ENCODE measurements around the gene ETV6.

The ETV6 gene

DNA sequence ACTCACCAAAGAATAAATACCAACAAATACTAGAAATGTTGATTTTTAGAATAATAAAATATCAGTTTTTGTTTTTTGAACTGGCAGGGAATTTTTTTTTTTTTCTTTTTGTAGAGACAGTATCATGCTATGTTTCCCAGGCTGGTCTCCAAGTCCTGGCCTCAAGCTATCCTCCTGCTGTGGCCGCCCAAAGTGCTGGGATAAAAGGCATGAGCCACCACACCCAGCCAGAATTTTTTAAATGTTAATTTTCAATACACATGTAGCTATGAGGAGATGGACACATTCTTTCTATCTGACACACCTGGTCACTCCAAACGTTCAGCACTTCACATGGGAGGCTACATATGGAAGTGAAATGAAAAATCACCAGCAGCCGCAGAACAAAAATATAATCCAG, 126.8 kb downstream of the ETV6 start:
- no peak for DNase-seq (ENCODE audit: low read depth)

DNA sequence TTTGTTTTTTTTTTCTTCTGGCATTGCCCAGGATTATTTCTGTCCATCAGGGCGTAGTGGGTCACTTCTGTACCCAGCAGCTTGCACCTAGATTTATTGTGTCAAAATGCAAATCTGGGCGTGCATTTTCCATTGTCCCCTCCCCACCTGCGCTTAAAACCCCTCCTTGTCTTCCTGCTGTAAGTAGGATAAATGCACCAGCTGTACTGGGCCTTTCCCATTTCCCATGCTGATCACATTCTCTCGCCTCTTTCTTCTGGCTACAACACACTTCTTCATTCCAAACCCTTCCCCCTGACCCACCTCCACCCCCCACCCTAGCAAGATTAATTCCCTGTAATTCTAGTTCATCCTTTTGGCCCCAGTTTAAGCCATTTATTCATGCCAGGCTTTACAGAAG, 128.0 kb downstream of the ETV6 start:
- DNase-seq (ENCODE audit: low read depth): no peak

DNA sequence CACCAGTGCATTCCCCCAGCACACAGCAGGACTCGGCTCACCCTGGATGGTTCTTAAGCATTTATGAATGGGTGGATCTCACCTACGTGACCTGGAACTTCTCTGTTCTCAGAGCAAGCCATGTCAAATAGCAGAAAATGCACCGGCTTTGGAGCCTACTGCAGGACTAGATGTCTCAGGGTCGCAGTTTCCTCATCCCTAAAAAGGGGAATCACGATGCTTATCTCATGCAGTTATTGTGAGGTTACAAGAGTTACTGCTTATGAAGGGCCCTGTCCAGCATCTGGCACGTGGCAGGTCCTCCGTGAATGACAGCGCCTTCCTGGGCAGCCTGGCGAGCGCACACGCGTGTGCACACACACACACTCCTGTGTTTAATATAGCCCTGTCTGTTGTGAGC, 128.5 kb downstream of the ETV6 start:
- no peak for DNase-seq (ENCODE audit: low read depth)

DNA sequence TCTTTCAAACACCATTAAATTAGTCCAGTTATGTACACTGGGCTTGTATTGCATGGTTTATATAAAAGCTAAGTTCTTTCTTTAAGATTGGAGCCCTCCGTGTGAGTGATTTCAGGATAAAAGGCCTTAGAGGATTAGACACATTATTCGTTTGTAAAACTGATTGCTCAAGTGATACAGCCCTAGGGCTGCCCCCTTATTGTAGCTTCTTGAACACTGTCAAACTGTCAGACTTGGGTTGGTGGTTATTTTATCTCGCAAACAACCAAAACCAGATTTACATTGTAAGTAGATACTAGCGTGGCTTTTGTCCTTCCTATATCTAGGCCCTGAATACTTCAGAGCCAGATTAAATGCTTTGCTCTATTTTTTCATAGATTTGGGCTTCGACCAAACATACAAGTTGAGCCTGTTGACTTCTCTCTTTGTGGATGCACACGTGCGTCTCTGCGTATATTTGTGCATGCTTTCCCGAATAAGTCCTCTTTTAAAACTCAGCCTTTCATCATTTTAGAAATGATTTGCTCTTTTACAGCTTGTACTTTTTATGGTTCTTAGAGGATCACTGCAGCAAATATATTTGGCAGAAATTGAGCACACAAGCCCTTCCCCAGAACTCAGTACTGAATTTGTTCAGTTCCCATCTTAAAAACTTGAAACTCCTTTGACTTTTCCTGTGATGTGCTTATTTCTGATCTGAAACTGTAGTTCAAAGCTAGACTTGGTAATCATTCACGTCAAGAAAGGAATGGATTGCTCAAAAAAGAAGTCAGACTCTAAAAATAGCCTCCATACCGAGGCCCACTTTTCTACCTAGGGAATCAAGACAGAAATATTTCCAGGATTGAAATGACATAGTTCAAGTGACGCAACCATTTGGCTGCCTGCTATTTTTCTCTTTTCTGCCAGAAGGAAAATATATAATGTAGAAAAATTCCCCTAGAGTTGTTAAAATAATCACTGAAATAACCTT, 129.5 kb downstream of the ETV6 start:
- peak; percentile 20 for DNase-seq (ENCODE audit: low read depth)

DNA sequence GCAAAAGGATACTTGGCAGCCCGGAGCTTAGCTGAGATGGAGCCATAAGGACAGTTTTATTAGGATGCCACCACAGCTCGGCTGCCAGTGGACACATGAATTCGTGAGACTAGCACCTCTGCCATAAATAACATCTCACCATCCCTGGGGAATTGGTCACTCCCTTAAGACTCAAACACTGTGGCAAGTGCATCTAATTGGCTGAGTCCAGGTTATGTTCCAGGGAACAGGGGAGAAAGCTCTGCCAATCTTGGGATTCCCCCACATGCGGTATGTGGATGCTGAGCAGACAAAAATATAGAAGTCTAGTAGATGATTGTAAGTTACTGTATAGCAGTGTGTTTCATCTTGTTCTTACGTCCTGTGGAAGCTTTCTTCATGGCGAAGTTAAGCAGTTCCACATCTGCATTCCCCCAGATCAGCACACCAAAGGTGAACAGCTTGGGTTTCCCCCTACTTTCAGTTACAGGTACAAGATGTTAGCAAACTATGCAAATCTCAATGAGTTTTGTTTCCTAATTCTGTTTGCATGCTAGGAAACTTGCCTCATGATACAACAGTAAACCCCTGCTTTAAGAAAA, 131.1 kb downstream of the ETV6 start:
- no peak for DNase-seq (ENCODE audit: low read depth)

DNA sequence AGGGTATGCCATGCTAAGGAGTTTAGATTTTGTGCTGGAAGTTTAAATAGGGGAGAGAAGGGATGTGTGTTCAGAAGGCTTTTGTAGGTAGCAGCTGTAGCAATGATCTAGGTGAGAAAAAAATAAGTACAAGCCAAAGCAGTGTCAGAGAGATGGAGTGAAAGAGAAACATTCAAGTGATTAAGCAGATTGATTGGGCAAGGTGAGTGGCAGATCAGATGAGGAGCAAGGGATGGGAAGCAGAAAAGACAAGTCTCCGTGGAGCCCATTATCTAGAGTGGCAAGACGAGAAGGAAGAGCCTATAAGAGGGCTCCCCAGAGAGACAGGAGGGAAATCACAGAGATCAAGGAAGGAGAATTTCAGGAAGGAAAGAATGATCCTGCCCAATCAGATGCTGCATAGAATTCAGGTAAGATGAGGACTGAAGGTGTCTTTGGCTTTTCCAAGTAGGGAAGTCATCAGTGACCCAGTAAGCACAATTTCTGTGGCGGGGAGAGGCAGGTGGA, 133.5 kb downstream of the ETV6 start:
- no peak for DNase-seq (ENCODE audit: low read depth)

DNA sequence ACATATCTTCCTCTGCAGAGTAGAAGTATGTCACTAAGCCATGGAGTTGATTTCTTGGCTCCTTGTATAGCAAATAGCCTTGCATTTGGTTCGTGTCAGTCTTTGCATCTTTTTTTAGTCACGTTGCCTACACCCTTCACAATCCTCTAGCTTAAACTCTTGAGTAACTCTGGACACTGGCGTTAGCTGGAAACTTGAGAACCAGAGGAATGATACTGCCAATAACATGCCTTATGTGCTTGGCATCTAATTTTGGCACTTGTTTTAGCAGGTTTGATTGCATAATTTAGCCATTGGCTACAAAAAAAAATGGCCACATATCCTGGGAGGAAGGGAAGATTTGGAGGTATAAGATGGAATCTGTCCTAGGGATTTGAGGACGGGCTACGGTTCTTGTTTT, 136.2 kb downstream of the ETV6 start:
- DNase-seq (ENCODE audit: low read depth): peak; percentile 84

DNA sequence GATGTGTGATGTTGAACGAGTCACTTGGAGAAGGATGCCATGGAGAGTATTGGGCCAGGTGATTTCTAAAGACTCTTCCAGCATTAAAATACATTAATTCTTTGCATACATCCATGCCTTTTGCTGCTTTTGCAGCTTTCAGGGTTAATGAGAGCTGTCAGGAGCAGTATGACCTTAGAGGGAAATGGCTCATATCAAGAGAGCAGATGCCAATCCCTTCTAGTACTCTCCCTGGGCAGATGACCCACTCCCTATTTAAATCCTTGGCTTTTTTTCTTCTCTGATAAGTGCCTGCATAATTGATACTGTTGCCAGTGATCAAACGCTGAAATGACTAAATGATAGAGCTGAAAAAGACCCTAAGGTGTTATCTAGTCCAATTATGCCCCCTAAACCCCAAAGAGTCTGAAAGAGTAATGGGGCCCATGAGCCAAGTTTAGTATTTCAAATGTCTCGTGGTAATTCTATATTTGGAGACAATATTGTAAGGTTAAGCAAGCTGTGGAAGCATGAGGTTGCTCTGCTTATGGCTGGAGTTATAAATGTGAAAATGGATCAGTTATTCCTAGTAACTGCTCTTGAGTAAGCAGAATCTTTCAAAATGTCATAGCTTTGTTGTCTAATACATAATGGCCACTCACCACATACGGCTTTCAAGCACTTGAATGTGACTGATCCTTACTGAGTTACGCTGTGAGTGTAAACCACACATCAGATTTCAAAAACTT, 137.3 kb downstream of the ETV6 start:
- no peak for DNase-seq (ENCODE audit: low read depth)

DNA sequence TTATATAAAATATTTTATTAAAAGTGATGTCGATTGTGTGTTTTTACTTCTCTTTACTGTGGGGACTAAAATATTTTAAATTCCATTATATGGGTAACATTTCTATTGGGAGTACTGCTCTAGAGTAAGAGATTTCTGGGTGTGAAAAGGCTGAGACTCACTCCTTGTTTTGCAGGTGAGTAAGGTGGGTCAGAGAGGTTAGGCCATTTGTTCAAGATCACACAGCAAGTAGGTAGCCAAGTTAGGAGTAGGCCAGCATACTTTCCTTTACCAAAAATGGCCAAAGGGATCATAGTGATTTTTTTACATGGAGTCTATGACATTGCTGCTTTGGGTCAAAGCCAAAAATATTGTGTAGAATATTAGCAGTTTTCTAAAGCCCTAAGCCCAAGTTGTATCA, 138.0 kb downstream of the ETV6 start:
- no peak for DNase-seq (ENCODE audit: low read depth)

DNA sequence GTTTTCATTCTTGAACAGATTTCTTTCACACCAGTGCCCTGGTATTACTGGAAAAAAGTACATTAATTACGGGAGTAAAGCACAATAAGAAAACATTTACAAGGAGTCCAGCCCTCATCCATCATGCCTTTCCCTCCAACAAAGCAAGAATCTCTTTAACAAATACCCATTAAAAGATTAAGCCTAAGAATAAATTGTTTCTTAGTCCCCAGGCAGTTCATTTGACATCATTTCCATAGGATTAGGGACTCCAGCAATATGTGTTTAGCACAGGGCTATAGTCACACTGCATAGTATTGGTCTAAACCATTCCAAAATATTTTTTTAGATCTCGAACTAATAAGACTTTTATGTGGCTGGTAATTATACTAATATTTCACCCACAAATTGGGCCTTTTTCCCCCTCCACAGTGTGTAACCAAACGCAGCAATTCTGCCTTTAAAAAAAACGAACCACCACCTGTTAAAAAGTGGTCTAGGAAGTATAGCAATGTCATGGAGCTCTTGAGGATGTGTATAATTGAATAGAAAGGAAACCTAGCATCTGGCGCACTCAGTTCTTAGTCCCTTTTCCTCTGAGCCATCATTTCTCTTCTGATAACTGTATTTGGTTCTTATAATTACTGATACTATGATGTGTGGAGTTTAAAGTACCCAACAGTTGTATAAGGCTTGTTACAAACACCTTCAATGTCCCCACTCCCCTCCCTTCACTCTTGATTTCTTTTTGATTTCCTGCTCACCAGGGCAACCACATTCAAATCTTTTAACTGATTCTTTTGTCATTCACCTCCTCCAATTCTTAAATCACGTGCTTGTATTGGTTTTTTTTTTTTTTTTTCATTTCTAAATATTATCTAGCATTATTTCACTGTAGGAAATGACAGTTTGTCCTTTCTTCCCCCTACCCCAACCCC, 138.7 kb downstream of the ETV6 start:
- no peak for DNase-seq (ENCODE audit: low read depth)

DNA sequence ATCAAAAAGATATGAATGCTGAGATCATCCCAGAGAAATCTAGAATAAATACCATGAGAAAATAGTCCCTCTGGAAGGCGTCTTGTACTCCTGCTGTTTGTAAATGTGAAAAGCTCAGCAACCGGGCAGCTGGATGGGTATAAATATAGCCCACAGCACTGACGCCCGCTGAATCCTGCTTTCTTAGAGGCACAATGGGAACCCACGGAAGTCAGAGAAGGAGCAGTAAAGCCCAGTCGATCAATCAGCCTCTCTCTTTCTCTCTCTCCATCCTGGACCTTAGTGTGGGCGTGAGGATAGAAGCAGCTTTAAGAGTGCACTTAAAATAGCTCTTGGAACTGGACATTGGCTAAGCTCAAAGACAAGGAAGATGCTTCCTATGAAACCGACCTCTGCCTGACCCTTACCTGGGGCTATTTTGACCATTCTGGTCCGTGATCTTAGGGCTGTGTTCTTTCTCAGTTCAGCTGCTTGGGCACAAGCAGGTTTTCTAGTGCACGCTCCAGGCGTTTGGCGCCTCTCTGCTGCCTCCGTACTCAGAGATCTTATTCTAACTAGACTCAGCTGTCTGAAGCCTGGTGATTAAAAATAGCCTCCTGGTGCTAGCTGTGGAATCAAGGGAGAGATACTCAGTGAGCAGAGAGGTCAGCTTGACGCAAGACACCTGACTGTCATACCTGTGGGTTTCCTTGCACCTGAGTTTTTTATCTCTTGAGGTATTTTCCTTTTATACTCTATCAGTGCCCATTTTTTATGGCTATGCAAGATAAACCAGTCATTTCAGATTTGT, 144.6 kb downstream of the ETV6 start:
- DNase-seq (ENCODE audit: low read depth): no peak

DNA sequence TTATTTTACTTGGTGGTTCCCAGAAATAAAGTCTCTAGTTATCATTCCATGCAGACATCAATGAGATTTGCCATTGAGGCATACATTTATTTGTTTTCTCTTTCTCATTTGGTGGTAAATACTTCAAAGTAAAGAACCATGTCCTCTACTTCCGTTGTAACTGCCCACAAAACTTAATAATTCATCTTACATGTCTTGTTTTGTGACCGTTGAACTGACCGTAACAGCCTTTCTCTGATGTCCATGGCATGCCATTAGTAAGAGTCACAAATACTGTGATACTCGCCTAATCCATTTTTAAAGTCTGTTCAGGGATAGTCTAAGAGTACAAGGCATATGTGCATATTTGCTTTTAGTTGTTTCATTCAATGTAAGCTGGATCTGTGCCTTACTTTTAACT, 145.3 kb downstream of the ETV6 start:
- no peak for DNase-seq (ENCODE audit: low read depth)

DNA sequence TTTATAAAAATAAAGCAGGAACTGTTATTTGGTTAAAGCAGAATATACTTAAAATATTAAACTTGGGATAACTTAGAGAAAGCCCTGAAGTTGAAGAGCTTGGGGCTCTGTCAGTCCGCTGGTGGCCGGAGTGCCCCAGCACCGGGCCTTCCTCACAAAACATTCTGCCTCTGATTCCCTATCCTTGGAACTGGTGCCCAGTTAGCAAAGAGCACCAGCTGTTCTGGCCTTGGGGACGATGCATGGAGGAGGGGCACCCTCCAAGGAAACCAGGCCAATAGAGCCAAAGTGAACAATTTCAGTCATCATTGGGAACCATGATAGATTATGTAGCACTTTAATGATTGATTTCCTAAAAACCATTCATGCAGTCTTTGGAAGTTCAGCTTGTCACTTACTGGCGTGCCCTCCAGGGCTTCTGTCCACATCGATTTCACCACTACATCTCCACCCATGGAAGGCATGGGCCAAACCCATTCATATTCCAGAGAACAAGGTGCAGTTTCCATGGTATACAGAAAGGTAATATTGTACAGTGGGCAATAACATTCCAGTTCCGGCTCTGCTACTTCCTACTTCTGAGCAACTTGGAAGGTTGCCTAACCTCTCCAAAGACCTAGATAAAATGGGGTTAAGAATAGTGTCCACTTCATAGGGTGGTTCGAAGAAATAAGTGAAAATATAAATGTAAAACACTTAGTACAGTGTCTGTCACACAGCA, 145.9 kb downstream of the ETV6 start:
- no peak for DNase-seq (ENCODE audit: low read depth)

DNA sequence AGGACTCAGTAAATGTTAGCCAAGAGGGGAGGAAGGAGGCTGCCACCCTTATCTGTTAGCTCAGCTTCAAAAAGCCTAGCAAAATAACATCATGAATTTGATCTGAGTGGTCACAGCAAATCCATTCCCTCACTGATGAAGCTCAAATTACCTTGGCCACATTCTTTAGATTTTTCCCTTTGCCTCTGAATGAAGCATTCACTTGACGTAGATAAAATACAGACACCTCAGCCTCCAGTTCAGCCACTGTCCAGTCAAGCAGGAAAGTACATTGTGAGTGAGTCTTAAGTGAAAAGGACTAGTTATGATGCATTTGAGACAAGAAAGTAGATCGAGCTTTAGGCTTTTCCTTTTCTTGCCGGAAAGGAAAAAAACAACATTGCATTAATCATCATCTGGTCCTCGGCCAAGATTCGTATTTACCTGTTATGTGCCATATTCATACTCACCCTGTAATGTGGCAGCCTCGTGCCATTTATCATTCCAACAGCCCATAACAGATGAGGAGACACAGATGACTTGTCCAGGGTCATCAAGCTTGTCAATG, 146.5 kb downstream of the ETV6 start:
- no peak for DNase-seq (ENCODE audit: low read depth)

DNA sequence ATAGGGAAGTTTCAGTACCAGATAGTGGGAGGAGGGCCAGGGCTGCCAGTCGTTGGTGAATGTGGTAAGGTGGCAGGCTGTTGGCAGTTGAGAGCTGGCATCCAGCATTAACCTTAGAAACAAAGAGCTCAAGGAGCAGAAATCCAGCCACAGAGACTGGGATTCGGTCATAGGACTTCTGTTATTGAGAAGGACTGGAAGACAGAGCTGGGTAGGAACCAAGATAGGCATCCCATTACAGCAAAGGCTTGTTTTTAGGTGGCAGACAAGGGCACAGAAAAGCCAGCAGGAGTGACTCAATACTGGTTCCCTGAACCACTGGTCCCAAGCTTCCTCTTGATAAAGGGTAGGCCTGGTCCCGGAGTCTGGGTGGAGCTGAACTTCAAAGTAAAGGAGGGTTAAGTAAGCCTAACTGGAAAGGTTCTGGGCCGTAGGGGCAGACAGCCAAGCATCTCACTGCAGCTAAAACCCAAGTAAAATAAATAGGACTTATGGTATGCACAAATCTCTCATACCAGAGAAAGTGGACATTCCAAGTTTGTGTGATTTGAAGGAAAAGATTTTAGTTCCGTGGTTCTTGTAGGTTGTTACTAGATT, 147.9 kb downstream of the ETV6 start:
- DNase-seq (ENCODE audit: low read depth): peak; percentile 52

DNA sequence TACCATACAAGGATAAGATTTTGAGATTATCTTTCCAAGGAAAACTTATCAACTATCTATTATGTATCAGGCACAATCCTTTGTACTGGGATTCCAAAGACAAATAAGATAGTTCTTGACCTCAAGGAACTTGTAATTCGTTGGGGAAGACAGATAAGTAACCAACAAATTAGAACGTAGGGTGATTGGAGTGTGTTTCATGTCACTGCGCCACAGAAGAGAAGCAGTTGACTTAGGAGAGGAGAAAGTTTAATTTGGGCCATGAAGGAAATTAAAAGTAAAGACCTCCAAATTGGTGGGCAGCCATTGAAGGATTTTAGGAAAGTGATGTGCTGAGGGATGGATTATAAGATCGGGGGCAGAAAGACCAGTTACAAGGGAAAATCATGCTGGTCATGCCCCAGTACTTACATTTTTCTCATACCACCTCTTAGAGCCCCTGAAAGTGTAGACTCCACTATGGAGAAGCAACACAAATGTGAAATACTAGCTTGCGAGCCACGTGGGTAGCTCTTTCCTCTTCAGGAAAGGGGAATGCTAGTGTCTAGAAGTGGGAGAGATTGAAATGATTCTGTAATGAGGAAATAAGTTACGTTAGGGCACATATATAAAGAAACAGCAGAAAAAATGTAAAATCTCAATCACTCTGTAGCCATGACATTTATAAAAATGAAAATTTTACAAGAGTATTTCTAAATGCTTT, 148.7 kb downstream of the ETV6 start:
- no peak for DNase-seq (ENCODE audit: low read depth)

DNA sequence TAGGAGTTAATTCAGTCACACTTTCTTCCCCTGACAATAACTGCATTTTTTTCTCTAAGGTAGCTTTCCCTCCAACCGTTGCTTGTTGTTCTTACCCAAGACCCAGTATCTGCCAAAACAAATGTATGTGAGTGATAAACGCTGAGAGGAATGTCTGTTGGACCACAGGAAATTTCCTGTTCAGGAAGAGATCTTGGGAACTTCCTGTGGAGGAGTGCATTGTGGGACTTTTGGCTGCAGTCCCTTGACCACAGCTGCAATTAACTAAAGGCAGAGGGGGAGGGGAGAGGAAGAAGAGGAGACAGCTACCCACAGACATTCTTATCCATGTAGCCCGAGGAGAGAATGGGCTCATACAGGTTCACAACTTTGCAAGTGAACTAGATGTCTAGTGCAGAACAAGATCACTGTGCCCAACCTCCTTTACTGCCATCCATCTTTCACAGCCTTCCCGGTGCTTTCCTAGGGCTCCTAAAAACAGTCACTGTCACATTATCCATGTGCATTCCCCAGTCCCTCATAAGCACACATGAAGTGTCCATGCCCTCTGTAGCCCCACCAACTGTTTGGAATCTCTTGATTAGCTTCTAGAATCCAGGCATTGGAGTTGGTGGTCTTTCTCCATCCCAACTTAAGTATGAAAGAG, 149.5 kb downstream of the ETV6 start:
- peak; percentile 26 for DNase-seq (ENCODE audit: low read depth)

DNA sequence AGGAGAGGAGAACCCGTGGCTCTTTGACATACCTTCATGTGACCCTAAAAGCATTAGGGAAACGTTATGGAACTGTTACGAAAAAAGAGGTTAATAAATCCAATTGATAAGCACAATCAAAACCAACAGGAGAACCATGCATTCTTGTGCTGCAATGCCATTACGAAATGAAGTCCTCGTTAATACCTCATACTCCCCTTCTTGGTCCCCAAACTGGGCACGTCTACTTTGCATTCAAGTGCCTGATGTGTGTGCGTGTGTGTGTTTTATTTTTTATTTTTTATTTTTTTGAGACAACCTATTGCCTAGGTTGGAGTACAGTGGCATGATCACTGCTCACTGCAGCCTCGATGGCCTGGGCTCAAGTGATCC, 150.0 kb downstream of the ETV6 start:
- DNase-seq (ENCODE audit: low read depth): no peak

All from fibroblast of the conjunctiva (primary cell).